Stimulated activated CD8-positive, alpha-beta memory T cell treated with anti-CD3 and anti-CD28 coated beads, Interleukin-7, amount 100 ng/mL, for 48 hours (primary cell): ENCODE measurements around the gene USP24.

Experiments used
- DNase-seq, 2 donors: peaks; one replicate each; pipeline ENCODE4 v3.0.0-alpha.2; 2020; ENCODE audit warnings: low read depth in 1 of 2; ENCODE audit errors: extremely low read depth in 1 of 2

Gene USP24, protein sequence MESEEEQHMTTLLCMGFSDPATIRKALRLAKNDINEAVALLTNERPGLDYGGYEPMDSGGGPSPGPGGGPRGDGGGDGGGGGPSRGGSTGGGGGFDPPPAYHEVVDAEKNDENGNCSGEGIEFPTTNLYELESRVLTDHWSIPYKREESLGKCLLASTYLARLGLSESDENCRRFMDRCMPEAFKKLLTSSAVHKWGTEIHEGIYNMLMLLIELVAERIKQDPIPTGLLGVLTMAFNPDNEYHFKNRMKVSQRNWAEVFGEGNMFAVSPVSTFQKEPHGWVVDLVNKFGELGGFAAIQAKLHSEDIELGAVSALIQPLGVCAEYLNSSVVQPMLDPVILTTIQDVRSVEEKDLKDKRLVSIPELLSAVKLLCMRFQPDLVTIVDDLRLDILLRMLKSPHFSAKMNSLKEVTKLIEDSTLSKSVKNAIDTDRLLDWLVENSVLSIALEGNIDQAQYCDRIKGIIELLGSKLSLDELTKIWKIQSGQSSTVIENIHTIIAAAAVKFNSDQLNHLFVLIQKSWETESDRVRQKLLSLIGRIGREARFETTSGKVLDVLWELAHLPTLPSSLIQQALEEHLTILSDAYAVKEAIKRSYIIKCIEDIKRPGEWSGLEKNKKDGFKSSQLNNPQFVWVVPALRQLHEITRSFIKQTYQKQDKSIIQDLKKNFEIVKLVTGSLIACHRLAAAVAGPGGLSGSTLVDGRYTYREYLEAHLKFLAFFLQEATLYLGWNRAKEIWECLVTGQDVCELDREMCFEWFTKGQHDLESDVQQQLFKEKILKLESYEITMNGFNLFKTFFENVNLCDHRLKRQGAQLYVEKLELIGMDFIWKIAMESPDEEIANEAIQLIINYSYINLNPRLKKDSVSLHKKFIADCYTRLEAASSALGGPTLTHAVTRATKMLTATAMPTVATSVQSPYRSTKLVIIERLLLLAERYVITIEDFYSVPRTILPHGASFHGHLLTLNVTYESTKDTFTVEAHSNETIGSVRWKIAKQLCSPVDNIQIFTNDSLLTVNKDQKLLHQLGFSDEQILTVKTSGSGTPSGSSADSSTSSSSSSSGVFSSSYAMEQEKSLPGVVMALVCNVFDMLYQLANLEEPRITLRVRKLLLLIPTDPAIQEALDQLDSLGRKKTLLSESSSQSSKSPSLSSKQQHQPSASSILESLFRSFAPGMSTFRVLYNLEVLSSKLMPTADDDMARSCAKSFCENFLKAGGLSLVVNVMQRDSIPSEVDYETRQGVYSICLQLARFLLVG (N-terminal part only)

GRCh38 chr1:55215194-55216021, at the start of gene USP24:
TSS of gene USP24 (minus strand) at chr1:55215364. CDS start at chr1:55215113, 251 bp downstream.
- peak; percentile 62 to 64 for DNase-seq

DNA sequence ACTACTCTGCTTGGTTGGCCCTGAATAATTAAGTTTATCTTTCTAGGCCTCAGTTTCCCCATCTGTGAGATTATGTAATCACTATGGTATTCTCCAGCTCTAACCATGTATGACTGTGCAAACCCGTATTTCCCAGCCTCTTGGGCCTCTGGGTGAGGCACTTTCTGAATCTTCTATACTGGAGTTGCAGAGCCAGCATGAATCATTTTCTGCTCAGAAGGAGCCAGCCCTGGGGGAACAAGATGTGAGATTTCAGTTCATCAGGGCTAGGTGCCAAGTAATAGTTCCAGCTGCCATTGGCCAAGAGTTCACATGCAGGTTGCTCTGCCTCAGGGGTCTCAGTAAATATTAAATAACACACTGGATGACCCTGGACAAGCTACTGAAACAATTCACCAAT, 47.7 kb upstream of the USP24 start:
- no peak for DNase-seq

DNA sequence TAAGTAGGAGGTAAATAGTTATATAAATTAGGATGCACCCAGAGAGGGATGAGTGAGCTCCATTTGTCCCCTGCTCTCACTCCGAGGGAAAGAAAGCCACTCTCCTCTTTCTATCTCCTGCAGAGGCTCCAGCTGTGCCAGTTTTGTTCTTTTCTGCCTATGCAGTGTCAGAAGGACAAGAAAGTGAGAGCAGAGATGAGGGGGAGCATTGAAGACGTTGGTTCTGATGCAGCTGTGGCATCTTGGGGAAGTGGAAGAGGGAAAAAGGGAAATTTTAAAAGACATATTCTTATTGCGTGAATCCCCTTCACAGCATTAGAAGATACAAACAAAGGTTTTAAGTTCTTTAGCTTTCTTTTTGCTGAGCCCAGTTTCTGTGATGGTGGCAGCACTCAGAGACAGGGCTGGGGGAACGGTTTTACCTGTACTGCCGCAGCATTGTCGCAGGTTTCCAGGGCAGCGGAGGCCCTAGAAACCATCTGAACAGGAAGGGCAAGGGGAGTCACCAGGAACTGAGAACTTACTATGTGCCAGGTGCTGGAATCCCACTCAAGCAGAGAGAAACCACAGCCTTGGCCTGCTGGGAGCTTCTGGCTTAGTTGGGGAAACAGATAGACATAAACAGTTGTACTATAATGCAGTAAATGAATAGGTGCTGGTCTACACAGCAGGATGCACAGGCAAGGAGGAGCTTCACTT, 44.9 kb upstream of the USP24 start:
- DNase-seq: no peak

DNA sequence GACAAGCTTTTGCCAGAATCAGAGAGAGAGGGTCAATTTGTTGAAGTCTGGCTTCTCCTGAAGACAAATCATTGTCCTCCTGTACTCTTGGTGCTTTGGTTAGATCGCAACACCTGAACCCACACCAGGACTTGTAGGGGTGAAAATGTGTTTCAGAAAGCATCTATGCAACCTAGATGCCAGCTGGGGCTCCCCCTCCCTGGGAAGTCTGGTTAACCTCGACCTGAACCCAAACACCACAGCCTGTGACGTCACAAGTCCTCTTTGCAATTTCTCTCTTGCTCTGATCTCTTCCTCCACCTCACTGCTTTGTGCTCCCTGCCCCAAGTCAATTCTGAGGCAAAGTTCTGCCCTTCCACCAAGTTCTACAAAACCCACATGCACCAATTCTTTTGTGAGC, 42.8 kb upstream of the USP24 start:
- DNase-seq: peak; percentile 20 to 46

- no peak for DNase-seq
Measured at GRCh38 chr1:55255901-55256300, 40.7 kb upstream of the USP24 start.

DNA sequence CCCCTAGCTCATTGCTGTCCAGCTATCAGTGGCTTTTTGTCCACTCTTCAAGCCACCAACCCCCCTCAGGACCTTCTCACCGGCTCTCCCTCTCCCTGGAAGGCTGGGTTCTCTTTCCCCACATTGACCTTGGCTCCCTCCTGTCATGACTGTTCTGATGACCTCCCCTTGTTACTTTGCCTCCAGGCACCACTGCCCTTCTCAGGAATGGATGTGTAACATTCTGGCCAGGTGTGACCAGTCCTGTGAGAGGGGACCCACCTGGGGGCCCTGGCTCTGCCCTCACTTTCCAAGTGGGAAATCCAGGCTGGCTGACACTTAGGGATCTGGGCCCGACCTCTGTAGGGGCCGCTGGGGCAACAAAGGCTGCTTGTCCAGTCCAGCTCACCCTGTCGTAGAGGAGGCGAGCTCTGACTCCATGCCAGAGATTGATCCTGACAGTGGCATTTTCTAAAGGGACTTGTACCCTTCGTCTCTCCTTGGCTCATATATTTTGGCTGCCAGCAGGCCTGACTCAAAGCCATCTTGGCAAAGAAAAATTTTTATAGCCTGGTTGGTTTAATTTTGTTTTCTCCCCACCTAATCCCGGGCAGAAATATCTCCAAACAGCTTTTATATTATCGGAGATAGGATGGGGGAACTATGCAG, 37.9 kb upstream of the USP24 start:
- DNase-seq: no peak

GRCh38 chr1:55250399-55251075, 35.4 kb upstream of the USP24 start:
- no peak for DNase-seq

- DNase-seq: no peak
Measured at GRCh38 chr1:55249646-55250398, 34.7 kb upstream of the USP24 start.

DNA sequence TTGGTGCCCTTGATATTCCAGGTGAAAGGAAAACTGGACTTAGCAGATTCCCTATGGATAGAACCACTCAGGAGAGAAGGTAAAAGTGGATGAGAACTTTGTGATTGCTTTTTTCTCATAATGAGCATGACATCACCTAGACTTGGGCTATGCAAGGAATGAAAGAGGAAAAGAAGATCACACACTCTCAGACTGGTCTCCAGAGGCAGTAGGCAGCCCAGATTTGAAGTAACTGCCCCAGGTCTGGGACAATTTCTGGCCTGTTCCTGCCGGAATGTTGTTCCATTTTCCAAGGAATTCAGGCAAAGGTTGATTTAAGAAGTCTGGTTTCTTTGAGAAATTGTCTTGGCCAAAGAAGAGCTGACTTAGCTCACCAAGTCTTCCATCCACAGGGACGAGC, 31.7 kb upstream of the USP24 start:
- DNase-seq: no peak

GRCh38 chr1:55246331-55246730, 31.2 kb upstream of the USP24 start:
- DNase-seq: no peak

DNA sequence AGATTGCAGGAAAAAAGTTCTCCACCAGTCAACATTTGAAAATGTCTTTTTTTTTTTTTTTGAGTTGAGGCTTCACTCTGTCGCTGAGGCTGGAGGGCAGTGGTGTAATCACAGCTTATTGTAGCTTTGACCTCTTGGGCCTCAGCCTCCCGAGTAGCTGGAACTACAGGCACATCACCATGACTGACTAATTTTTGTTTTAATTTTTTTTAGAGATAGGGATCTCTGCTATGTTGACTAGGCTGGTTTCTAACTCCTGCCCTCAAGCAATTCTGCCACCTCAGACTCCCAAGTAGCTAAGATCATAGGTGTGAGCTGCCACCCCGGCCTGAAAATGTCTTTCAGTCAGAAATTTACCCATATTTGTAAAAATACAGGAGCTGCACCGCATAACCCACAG, 30.6 kb upstream of the USP24 start:
- no peak for DNase-seq

- DNase-seq: no peak
Measured at GRCh38 chr1:55244476-55245099, 29.4 kb upstream of the USP24 start.

DNA sequence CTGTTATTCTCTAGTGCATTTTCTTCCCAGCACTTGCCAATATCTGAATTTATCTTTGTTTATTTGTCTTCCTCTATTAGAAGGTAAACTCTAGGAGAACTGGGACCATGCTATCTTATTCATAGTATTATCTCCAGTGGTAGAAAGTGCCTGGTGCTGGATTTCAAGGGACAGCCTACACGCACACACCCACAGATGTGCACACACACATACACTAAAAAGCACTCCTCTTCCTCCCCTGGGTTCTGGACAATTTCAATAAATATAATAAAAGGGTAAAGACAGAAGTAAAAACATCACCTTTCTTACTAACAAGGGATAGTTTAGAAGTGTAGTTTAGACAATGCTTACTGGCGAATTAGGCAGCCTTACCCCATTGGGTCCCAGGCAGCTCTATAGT, 28.5 kb upstream of the USP24 start:
- no peak for DNase-seq

DNA sequence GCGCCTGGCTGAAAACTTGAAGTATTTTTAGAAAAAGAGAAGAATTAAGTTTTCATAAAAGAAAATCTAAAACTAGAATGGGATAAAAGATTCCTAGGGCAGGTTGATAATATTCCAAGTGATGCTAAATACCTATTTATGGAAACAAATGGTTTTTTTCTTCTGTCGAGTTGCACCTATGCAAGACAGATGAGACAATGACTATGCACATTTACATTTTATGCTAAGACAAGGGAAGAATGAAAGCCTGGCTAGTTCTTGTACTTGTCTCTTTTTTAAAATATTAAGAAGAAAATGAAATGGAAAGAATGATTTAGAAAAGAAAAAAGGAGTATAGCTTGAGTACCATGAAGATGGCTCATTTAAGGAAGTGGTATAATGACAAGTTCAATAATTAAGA, 24.4 kb upstream of the USP24 start:
- no peak for DNase-seq

DNA sequence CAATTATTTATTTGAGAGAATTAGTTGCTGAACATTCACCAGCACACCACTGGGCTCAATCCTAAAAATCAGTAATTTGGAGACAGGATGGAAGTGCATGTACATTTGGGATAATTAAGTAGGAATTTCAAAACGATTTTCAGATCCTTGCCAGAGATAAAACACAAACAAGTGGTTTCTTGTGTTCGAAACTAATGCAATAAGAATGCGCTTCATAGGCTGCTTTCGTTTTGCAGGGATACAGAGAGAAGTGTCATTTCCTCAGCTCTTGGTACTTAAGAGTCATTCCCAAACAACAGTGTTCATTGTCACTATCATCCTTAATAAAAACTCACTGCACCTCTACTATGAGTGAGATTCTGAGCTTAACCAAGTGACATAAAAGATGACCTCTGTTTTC, 20.6 kb upstream of the USP24 start:
- no peak for DNase-seq

DNA sequence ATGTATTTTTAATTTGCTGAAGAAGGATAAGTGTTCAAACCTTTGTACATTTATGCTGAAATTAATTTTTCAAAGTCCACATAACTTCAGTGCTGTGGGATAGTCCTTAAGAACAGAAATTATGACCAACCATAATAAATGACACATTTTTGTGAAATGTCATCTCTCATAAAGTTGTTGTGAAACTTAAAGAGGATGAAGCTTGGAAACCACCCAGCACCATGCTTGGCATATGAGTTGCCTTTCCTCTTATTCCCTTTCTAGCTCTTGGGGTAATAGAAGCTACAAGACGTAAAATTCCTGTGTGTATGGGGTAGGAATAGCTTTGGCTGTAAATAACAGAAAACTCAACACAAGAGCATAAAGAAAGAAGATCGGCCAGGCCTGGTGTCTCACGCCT, 18.9 kb upstream of the USP24 start:
- DNase-seq: no peak

GRCh38 chr1:55233145-55233777, 18.1 kb upstream of the USP24 start:
- DNase-seq: no peak
